Caco-2 (cell line): ENCODE results near the gene PGBD5. TPM values are rescaled to one million over a fixed set of nuclear protein-coding genes. Genes with fewer than 3 reads are reported as not detected.

Source experiments
- BruUV-seq: library from RNA; stranded (reverse); fragments of 400-500 nt; replicated peaks from 2 replicates; lab custom pipeline; 2021; lab: Mats Ljungman, UMichigan
- CTCF ChIA-PET: fragments of 300-600 bp; sonication (Branson Sonifier 250); formaldehyde crosslinking; loops from one replicate; lab custom pipeline; 2022; ENCODE audit warnings: antibody characterized with exemption; lab: Charles Lee
- POLR2A ChIA-PET: fragments of 300-600 bp; sonication (Branson Sonifier 250); formaldehyde crosslinking; loops from one replicate; lab custom pipeline; 2022; ENCODE audit warnings: antibody characterized with exemption; lab: Charles Lee
- DNase-seq, 2 experiments: peaks; one replicate each; pipeline versions ENCODE4 v3.0.0 to v3.0.0-alpha.2; 2020 to 2022
- H3K27me3 ChIP-seq: replicated peaks from 2 replicates; pipeline ENCODE4 v1.6.0; 2011; ENCODE audit warnings: low read length; ENCODE audit not compliant: control insufficient read depth, insufficient read depth
- H3K36me3 ChIP-seq: 2 replicates; pipeline ENCODE4 v1.5.1; 2011; ENCODE audit warnings: low read length; ENCODE audit not compliant: control insufficient read depth, insufficient read depth
- H3K4me1 ChIP-seq: fragments of 250-450 bp; sonication (Bioruptor Pico); 2 replicates; pipeline ENCODE4 v1.5.1; 2020; ENCODE audit warnings: mild to moderate bottlenecking
- H3K4me3 ChIP-seq: 2 replicates; pipeline ENCODE4 v1.5.1; 2011; ENCODE audit warnings: low read depth, mild to moderate bottlenecking, control low read depth, low read length
- H3K9me3 ChIP-seq: fragments of 250-450 bp; sonication (Bioruptor Pico); 2 replicates; pipeline ENCODE4 v1.5.1; 2020; ENCODE audit warnings: mild to moderate bottlenecking, moderate library complexity
- H3K27ac Mint-ChIP-seq: one replicate; pipeline ENCODE4 v1.8.0; 2022; ENCODE audit warnings: mixed read lengths; ENCODE audit not compliant: unreplicated experiment
- H3K27me3 Mint-ChIP-seq: one replicate; pipeline ENCODE4 v1.8.0; 2022; ENCODE audit warnings: mixed read lengths; ENCODE audit not compliant: insufficient read depth, unreplicated experiment
- H3K36me3 Mint-ChIP-seq: one replicate; pipeline ENCODE4 v1.8.0; 2022; ENCODE audit warnings: mild to moderate bottlenecking, mixed read lengths; ENCODE audit not compliant: insufficient read depth, unreplicated experiment
- H3K4me1 Mint-ChIP-seq: one replicate; pipeline ENCODE4 v1.8.0; 2022; ENCODE audit warnings: low read depth, mixed read lengths; ENCODE audit not compliant: unreplicated experiment
- H3K4me3 Mint-ChIP-seq: one replicate; pipeline ENCODE4 v1.8.0; 2022; ENCODE audit warnings: mild to moderate bottlenecking, moderate library complexity, mixed read lengths; ENCODE audit not compliant: unreplicated experiment
- H3K9me3 Mint-ChIP-seq: one replicate; pipeline ENCODE4 v1.8.0; 2022; ENCODE audit warnings: mixed read lengths; ENCODE audit not compliant: unreplicated experiment
- intact Hi-C: fragments of 100-400 bp; cut with micrococcal nuclease; formaldehyde crosslinking; loops from one replicate; pipeline ENCODE4 v1.10.0; 2022; ENCODE audit not compliant: unreplicated experiment
- total RNA-seq: library from RNA; stranded (reverse); gene quantifications from 2 replicates; pipeline ENCODE4 v1.2.3, GENCODE V29; 2022
- TF ChIP-seq, protein P1 (sequence below), 2 experiments: fragments of 200-600 bp in 1 of 2; IDR thresholded peaks; 1 replicate in 1 of 2; 2 replicates in 1 of 2; pipeline versions ENCODE4 v1.5.1 to v1.8.0; 2011 to 2022; ENCODE audit warnings: antibody characterized with exemption in 1 of 2, control low read depth in 1 of 2, inconsistent platforms in 1 of 2, low read depth in 1 of 2, low read length in 1 of 2, mild to moderate bottlenecking in 1 of 2, moderate library complexity in 1 of 2; ENCODE audit not compliant: insufficient read depth in 1 of 2, severe bottlenecking in 1 of 2, unreplicated experiment in 1 of 2

The PGBD5 gene
- total RNA-seq, 1 experiment from 2014 or later = 2.4 TPM

- H3K4me3 ChIP-seq = no peak overlapping the region
- DNase-seq = no peak
- Mint-ChIP-seq H3K36me3 (peaks cover 6% of the 10 kb centered on the region), H3K9me3 (no peaks in the 10 kb centered on the region), H3K4me1 (no peaks in the 10 kb centered on the region), H3K27ac (peak overlapping the region; percentile 33), H3K27me3 (peaks cover 4% of the 10 kb centered on the region), H3K4me3 (no peak overlapping the region)
- H3K9me3 ChIP-seq = no peaks in the 10 kb centered on the region
- no TSS peak for BruUV-seq
- CTCF ChIA-PET = no interaction called here
- no peaks in the 10 kb centered on the region for H3K4me1 ChIP-seq
- intact Hi-C loops = no loop called here
- TF ChIP-seq, protein P1, sequence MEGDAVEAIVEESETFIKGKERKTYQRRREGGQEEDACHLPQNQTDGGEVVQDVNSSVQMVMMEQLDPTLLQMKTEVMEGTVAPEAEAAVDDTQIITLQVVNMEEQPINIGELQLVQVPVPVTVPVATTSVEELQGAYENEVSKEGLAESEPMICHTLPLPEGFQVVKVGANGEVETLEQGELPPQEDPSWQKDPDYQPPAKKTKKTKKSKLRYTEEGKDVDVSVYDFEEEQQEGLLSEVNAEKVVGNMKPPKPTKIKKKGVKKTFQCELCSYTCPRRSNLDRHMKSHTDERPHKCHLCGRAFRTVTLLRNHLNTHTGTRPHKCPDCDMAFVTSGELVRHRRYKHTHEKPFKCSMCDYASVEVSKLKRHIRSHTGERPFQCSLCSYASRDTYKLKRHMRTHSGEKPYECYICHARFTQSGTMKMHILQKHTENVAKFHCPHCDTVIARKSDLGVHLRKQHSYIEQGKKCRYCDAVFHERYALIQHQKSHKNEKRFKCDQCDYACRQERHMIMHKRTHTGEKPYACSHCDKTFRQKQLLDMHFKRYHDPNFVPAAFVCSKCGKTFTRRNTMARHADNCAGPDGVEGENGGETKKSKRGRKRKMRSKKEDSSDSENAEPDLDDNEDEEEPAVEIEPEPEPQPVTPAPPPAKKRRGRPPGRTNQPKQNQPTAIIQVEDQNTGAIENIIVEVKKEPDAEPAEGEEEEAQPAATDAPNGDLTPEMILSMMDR (IDR thresholded peaks at IDR 0.05; ENCODE audit: insufficient read depth in 1 of 2, low read depth in 1 of 2, low read length in 1 of 2, severe bottlenecking in 1 of 2, unreplicated experiment in 1 of 2) = no peak
- POLR2A ChIA-PET = no interaction called here
- H3K36me3 ChIP-seq = no peaks in the 10 kb centered on the region; the same call in 1 of the 2 replicates
- H3K27me3 ChIP-seq = no peaks in the 10 kb centered on the region
Measured at GRCh38 chr1:230287674-230288315, 138.3 kb downstream of the PGBD5 start.

DNA sequence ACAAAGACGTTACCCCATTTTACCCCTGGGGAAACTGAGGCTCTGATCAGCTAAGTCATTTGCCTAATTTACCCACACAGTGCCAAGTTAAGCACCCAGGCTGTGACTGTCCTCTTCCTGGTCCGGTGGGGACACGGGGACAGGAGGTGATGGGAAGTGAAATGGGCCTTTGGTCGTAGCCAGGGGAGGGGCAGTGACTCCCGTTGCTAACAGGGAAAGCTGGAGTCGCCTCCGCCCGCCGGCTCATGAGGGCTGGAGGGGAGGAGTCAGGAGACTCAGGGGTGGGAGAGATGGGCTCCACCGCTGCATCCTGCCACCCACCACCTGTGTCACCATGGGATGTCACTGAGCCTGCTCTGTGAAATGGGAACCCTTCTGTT lies 139.3 kb downstream of the PGBD5 start:
- no peak for DNase-seq
- Mint-ChIP-seq H3K9me3 (no peaks in the 10 kb centered on the region), H3K27me3 (no peaks in the 10 kb centered on the region), H3K4me3 (no peak overlapping the region), H3K36me3 (peaks cover 6% of the 10 kb centered on the region), H3K27ac (no peak overlapping the region), H3K4me1 (no peaks in the 10 kb centered on the region)
- ChIA-PET POLR2A (no interaction called here), CTCF (interaction anchor here (0.6 kb wide), 1 partner anchor 805 kb away, joined by 3 read pairs; no protein-coding TSS in a partner anchor)
- no TSS peak for BruUV-seq
- H3K4me3 ChIP-seq = no peak overlapping the region
- H3K36me3 ChIP-seq = no peaks in the 10 kb centered on the region; the same call in 1 of the 2 replicates
- TF ChIP-seq, protein P1 (IDR thresholded peaks at IDR 0.05; ENCODE audit: insufficient read depth in 1 of 2, low read depth in 1 of 2, low read length in 1 of 2, severe bottlenecking in 1 of 2, unreplicated experiment in 1 of 2) = no peak
- H3K9me3 ChIP-seq = no peaks in the 10 kb centered on the region
- H3K4me1 ChIP-seq = no peaks in the 10 kb centered on the region
- intact Hi-C loops = no loop called here
- no peaks in the 10 kb centered on the region for H3K27me3 ChIP-seq

- intact Hi-C loops = no loop called here
- CTCF ChIA-PET = interaction anchor here (0.6 kb wide), 1 partner anchor 805 kb away, joined by 3 read pairs; no protein-coding TSS in a partner anchor
- no peak overlapping the region for H3K27ac Mint-ChIP-seq
- no peak for DNase-seq
- no peak overlapping the region for H3K4me3 Mint-ChIP-seq
- Histone ChIP-seq H3K27me3 (no peaks in the 10 kb centered on the region), H3K36me3 (no peaks in the 10 kb centered on the region; the same call in 1 of the 2 replicates), H3K9me3 (no peaks in the 10 kb centered on the region), H3K4me1 (no peaks in the 10 kb centered on the region), H3K4me3 (no peak overlapping the region)
- H3K9me3 Mint-ChIP-seq = no peaks in the 10 kb centered on the region
- POLR2A ChIA-PET = no interaction called here
- H3K27me3 Mint-ChIP-seq = no peaks in the 10 kb centered on the region
- TF ChIP-seq, protein P1 (IDR thresholded peaks at IDR 0.05; ENCODE audit: insufficient read depth in 1 of 2, low read depth in 1 of 2, low read length in 1 of 2, severe bottlenecking in 1 of 2, unreplicated experiment in 1 of 2) = no peak
- peaks cover 6% of the 10 kb centered on the region for H3K36me3 Mint-ChIP-seq
- no TSS peak for BruUV-seq
- no peaks in the 10 kb centered on the region for H3K4me1 Mint-ChIP-seq
Measured at GRCh38 chr1:230286166-230286889, 139.8 kb downstream of the PGBD5 start.
